ENCODE data around the gene SSC5D.

Gene SSC5D

GRCh38 chr19:55455576-55456235 is 32.5 kb upstream of the SSC5D start:
- DNase-seq (ENCODE audit: low read depth in 2 of 2): no peak

GRCh38 chr19:55456347-55456746 is 31.9 kb upstream of the SSC5D start:
- no peak for DNase-seq (ENCODE audit: low read depth in 2 of 2)

- no peak for DNase-seq (ENCODE audit: low read depth in 2 of 2)
Observed at GRCh38 chr19:55457683-55458457, 30.4 kb upstream of the SSC5D start.

- DNase-seq (ENCODE audit: low read depth in 2 of 2): no peak
Observed at GRCh38 chr19:55459551-55459949, 28.7 kb upstream of the SSC5D start.

- no peak for DNase-seq (ENCODE audit: low read depth in 2 of 2)
Observed at GRCh38 chr19:55459950-55460657, 28.1 kb upstream of the SSC5D start.

GRCh38 chr19:55460670-55461258 is 27.5 kb upstream of the SSC5D start:
- no peak for DNase-seq (ENCODE audit: low read depth in 2 of 2)

- peak; percentile 100 for DNase-seq (ENCODE audit: low read depth in 2 of 2)
Observed at GRCh38 chr19:55461259-55461973, 26.8 kb upstream of the SSC5D start, which contains the start of gene ISOC2. ISOC2 (minus strand) TSS chr19:55461642; CDS start chr19:55456486, 5,156 bp downstream.

- DNase-seq (ENCODE audit: low read depth in 2 of 2): no peak
Observed at GRCh38 chr19:55461974-55462626, 26.1 kb upstream of the SSC5D start.

- no peak for DNase-seq (ENCODE audit: low read depth in 2 of 2)
Observed at GRCh38 chr19:55462722-55463121, 25.5 kb upstream of the SSC5D start.

GRCh38 chr19:55463583-55464031 is 24.6 kb upstream of the SSC5D start:
- DNase-seq (ENCODE audit: low read depth in 2 of 2): no peak

GRCh38 chr19:55464039-55464661 is 24.1 kb upstream of the SSC5D start:
- DNase-seq (ENCODE audit: low read depth in 2 of 2): no peak

GRCh38 chr19:55464662-55465054 is 23.6 kb upstream of the SSC5D start, which contains the start of gene C19orf85:
C19orf85 (minus strand) TSS chr19:55464751; CDS start chr19:55464554, 197 bp downstream.
- DNase-seq (ENCODE audit: low read depth in 2 of 2): no peak

GRCh38 chr19:55465460-55466240 is 22.6 kb upstream of the SSC5D start:
- no peak for DNase-seq (ENCODE audit: low read depth in 2 of 2)

GRCh38 chr19:55466241-55466614 is 22.0 kb upstream of the SSC5D start:
- DNase-seq (ENCODE audit: low read depth in 2 of 2): no peak

- DNase-seq (ENCODE audit: low read depth in 2 of 2): no peak
Observed at GRCh38 chr19:55467236-55468053, 20.8 kb upstream of the SSC5D start.

- DNase-seq (ENCODE audit: low read depth in 2 of 2): no peak
Observed at GRCh38 chr19:55468054-55468393, 20.2 kb upstream of the SSC5D start.

GRCh38 chr19:55471266-55471665 is 17.0 kb upstream of the SSC5D start:
- no peak for DNase-seq (ENCODE audit: low read depth in 2 of 2)

GRCh38 chr19:55472463-55472862 is 15.8 kb upstream of the SSC5D start:
- no peak for DNase-seq (ENCODE audit: low read depth in 2 of 2)

Measured in stimulated activated CD8-positive, alpha-beta memory T cell treated with anti-CD3 and anti-CD28 coated beads, Interleukin-15, amount 100 ng/mL, for 4 hours (primary cell).